ENCODE data around the gene MKRN3.

DNA sequence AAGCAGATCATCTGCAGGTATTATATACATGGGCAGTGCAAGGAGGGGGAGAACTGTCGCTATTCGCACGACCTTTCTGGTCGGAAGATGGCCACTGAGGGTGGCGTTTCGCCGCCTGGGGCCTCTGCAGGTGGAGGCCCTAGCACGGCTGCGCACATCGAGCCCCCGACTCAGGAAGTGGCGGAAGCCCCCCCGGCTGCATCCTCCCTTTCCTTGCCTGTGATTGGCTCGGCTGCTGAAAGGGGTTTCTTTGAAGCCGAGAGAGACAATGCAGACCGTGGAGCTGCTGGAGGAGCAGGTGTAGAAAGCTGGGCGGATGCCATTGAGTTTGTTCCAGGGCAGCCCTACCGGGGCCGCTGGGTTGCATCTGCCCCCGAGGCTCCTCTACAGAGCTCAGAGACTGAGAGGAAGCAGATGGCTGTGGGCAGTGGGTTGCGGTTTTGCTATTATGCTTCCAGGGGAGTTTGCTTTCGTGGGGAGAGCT is 639 bp downstream of the MKRN3 start:
- TF ChIP-seq, protein P1, sequence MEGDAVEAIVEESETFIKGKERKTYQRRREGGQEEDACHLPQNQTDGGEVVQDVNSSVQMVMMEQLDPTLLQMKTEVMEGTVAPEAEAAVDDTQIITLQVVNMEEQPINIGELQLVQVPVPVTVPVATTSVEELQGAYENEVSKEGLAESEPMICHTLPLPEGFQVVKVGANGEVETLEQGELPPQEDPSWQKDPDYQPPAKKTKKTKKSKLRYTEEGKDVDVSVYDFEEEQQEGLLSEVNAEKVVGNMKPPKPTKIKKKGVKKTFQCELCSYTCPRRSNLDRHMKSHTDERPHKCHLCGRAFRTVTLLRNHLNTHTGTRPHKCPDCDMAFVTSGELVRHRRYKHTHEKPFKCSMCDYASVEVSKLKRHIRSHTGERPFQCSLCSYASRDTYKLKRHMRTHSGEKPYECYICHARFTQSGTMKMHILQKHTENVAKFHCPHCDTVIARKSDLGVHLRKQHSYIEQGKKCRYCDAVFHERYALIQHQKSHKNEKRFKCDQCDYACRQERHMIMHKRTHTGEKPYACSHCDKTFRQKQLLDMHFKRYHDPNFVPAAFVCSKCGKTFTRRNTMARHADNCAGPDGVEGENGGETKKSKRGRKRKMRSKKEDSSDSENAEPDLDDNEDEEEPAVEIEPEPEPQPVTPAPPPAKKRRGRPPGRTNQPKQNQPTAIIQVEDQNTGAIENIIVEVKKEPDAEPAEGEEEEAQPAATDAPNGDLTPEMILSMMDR (IDR thresholded peaks at IDR 0.05), result no peak
- no peak for TF ChIP-seq EP300 (IDR thresholded peaks at IDR 0.05)

Data from upper lobe of left lung (tissue), 4 donors.